Rectal smooth muscle tissue (tissue), 1 donor: Measurements from ENCODE around the gene SPDYE17.
"Not testable (repeated sequence)": the region's sequence is repeated elsewhere in the genome, so short reads cannot be mapped to it uniquely, and the experiment has no call there.

ENCODE experiments used
- H3K27ac ChIP-seq: one replicate; pipeline ENCODE4 v1.7.0; 2013; ENCODE audit warnings: low read depth, low read length, inconsistent platforms
- H3K27me3 ChIP-seq: one replicate; pipeline ENCODE4 v1.7.0; 2013; ENCODE audit warnings: low read length; ENCODE audit not compliant: control insufficient read depth, insufficient read depth
- H3K36me3 ChIP-seq: one replicate; pipeline ENCODE4 v1.7.0; 2013; ENCODE audit warnings: low read length; ENCODE audit not compliant: control insufficient read depth, insufficient read depth
- H3K4me1 ChIP-seq: one replicate; pipeline ENCODE4 v1.7.0; 2013; ENCODE audit warnings: low read length; ENCODE audit not compliant: control insufficient read depth, insufficient read depth
- H3K4me3 ChIP-seq: one replicate; pipeline ENCODE4 v1.7.0; 2013; ENCODE audit warnings: low read length
- H3K9ac ChIP-seq: one replicate; pipeline ENCODE4 v1.7.0; 2013; ENCODE audit warnings: low read length

SPDYE17 gene

DNA sequence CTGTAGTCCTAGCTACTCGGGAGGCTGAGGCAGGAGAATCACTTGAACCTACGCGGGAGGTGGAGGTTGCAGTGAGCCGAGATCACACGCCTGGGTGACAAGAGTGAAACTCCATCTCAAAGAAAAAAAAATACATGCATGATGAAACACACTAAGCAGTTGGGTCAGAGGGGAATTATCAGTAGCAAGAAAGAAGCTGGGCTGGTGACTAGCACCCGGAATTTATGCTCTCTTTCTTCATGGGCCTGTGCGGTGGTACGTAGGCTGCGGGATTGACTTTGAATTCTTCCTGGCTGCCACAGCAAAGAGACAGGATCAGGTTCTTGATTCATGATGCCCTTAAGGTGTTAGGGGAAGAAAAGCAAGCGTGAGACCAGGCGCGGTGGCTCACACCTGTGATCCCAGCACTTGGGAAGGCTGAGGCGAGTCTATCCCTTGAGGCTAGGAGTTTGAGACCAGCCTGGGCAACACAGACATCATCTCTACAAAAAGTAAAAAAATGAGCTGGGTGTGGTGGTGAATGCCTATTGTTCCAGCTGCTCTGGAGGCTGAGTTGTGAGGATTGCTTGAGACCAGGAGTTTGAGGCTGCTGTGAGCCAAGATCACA is 54.3 kb downstream of the SPDYE17 start:
- H3K36me3 ChIP-seq, result not testable (repeated sequence)

DNA sequence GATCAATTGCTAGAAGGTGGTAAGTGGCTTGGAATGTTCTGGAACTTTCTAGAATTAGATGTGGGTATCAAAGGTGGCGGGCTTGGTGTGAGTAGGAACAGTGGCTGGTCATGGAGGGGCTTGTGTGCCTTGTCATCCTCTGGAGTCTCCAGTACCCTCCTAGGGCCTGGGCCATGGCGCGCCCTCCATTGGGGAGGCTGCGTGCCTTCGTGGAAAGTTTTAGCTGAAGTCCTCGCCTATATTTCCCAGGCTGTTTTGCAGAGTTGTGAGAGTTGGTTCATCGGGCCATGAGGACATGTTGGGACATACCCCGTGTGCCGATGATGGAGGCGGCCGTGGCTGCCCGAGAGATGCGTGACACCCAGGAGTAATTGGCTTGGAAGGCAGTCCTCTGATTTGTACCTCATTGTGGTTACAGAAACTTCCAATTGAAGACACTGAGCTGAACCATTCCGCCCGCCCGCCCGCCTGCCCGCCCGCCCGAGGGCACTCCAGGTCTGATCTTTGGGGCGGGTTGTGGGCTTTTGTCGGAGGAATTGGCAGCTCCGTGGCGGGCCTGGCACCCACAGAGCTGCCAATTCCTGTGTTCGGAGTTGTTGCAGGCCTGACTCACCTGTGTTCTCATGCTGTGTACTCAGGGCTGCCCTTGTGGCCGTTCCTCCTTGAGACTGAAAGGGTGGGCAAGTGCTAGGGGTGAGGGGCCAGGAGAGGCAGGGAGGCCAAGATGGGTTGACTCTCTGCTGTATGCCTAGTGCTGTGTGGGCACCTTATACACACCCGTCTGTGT is 57.2 kb downstream of the SPDYE17 start:
- not testable (repeated sequence) for H3K4me1 ChIP-seq, H3K9ac ChIP-seq, H3K36me3 ChIP-seq, H3K27me3 ChIP-seq, H3K27ac ChIP-seq, H3K4me3 ChIP-seq

More for the DNA sequence above, 54.3 kb downstream of the SPDYE17 start:
- not testable (repeated sequence) for H3K9ac ChIP-seq, H3K4me1 ChIP-seq, H3K27me3 ChIP-seq, H3K27ac ChIP-seq, H3K4me3 ChIP-seq

DNA sequence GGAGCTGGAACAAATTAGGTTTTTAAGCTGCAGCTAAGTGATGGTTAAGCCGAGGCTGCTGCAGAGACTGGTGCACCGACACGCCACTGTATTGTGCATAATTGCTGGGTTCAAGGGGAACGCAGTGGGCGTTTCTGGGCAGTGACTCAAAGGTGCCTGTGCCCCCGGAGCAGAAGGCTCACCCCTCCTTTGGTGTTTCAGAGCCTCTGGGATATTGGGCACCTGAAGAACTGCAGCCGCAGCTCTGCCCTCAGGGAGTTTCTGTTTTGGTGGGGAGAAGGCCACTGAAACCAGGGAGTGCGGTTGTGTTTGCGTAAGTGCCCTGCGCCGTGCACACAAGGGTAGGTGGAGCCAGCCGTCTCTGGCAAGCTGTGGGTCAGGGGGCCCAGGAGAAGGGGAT is 57.8 kb downstream of the SPDYE17 start:
- H3K9ac ChIP-seq, H3K4me3 ChIP-seq, H3K27ac ChIP-seq, H3K4me1 ChIP-seq, H3K27me3 ChIP-seq, H3K36me3 ChIP-seq: not testable (repeated sequence)

DNA sequence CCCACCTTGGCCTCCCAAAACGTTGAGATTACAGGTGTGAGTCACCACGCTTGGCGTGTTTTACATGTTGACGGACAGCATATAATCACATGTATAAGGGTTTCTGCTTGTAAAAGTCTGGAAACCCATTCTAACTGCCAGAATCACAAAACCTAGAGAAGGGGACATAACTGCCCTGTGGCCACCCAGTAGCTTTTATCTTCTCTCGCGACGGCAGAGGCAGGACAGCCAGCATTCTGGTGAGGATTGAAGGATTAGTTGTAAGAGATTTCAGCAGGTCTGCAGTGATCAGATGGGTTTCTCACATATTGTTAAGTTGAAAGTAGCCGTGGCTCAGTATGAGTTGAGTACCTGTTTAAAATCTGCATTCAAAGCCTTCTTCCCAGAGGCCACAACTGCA is 59.8 kb downstream of the SPDYE17 start:
- not testable (repeated sequence) for H3K9ac ChIP-seq, H3K36me3 ChIP-seq, H3K4me1 ChIP-seq, H3K4me3 ChIP-seq, H3K27me3 ChIP-seq, H3K27ac ChIP-seq
